Hematopoietic multipotent progenitor cell treated with erythropoietin and hydrocortisone succinate and interleukin-3 and kit ligand, for 17 days (in vitro differentiated cells): ENCODE results near the gene PI4K2B.
A peak's percentile ranks its signal among the peaks of the same experiment; 100 is the strongest.
"Not testable (repeated sequence)": the region's sequence is repeated elsewhere in the genome, so short reads cannot be mapped to it uniquely, and the experiment has no call there.

ENCODE experiments used
- DNase-seq: peaks from one replicate; pipeline ENCODE4 v3.0.0-alpha.2; 2015; ENCODE audit warnings: low spot score

The PI4K2B gene

DNA sequence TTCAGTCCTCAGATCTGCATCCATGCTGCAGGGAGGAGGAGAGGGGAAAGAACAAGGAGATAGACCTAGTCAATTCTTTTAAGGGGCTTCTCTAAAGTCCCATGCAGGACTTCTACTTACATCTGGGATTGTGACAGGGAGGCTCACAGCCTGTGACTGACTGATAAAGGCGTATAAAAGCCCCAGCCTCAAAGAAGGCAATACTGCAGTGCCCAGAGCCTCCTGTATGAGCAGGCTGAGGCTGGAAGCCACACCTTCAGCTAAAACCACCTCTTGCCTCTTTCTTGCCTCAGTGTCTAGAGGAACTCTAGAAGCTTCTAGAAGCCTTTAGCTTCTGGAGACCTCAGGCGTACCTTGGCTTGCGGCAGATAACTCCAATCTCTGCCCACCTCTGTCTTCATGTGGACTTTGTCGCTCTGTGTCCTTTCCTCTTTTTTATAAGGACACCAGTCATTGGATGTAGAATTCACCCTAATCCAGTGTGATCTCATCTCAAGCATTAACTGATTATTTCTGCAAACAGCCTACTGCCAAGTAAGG lies 72.8 kb downstream of the PI4K2B start:
- DNase-seq: no peak

DNA sequence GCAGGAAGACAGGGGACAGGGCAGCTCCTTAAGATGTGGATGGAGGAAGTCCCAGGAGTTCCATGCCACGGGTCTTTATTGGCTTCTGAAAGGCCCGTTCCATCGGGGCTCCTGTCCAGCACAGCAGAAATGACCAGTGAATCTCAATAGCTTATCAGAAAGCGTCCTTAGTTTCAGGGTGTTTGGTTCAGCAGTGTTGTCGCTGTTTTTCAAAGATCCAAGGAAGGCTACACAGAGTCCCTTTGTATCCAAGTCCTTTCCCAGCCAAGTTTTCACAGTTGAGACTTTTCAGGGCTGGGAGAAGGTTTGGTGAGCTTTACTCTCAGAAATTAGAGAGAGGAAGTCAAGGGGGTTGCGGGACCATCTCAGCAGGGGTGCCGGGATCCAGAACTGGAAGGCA lies 73.8 kb downstream of the PI4K2B start:
- DNase-seq: no peak

DNA sequence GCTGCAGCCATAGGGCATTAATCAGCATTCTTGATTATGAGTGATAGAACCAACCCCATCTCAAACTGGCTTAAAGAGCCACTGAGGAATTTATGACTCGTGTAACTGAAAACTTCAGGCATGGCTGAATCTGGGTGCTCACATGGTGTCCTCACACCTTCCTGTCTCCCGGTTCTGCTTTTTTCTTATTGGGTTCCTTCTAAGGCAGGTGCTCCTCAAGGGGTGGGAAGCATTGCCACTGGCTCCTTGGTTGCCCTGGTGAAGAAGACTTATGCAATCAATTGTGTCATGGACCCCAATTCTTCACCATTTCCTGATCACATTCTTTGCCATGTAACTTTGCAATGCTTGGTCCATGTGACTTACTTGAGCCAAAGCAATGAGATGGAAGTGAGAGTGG lies 74.5 kb downstream of the PI4K2B start:
- DNase-seq: no peak

DNA sequence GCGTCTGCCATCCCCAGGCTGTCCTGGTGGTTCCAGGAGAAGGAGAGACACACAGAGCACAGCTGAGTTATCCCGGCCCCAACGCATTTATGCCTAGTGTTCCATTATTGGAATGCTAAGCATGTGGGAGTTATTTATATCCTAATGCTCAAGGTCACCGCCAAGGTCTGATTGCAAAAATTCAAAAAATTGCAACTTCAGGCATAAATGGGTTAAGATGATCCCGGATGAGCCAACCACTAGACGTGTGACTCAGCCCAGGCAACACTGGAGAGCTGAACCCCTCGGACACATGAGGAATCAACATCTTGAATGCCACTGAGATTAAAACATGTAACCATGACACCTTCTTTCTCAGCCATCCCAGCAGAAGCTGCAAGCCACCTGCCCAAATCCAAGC lies 74.9 kb downstream of the PI4K2B start:
- DNase-seq: no peak

DNA sequence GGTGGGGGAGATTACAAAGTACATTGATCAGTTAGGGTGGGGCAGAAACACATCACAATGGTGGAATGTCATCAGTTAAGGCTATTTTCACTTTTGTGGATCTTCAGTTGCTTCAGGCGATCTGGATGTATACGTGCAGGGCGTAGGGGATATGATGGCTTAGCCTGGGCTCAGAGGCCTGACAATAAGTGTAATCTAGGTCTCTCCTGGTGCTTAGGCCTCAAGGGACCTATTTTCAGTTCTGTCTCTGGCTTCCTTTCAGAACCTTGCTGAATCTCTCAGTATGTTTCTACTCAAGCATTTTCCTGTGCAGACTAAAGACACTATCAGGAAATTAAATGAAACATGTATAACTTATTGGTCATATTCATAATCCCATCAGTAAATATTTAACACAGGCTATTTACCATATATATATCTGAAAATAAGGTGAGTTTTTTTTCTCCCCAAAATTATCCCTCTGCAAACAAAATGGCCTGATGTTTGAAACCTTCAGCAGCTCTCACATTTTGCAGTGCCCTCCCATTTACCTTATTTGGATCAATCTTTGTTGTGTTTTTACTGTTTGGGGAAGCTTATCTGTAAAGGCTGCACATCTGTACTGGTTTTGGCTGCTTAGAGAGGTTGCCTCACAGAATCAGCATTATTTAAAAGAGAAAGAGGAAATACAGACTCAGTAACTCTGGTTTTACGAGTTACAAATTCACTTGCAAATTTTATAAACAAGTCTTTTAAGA lies 76.4 kb downstream of the PI4K2B start:
- no peak for DNase-seq

DNA sequence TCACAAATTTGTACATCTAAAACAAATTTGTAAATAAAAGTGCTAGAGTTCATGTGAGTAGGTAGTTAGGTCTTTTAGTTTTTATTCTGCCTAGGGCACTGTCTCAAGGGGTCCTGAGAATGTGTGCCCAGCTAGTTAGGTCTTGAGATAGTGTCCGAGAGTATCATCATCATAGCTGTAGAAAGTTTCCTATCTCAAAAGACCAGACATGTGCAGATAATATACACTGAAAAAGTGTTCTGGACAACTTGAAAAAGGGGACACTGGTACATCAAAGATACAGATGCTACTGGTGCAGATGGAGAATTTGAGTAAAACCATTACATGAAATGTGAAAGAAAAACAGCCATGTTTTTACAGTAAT lies 77.0 kb downstream of the PI4K2B start:
- no peak for DNase-seq

DNA sequence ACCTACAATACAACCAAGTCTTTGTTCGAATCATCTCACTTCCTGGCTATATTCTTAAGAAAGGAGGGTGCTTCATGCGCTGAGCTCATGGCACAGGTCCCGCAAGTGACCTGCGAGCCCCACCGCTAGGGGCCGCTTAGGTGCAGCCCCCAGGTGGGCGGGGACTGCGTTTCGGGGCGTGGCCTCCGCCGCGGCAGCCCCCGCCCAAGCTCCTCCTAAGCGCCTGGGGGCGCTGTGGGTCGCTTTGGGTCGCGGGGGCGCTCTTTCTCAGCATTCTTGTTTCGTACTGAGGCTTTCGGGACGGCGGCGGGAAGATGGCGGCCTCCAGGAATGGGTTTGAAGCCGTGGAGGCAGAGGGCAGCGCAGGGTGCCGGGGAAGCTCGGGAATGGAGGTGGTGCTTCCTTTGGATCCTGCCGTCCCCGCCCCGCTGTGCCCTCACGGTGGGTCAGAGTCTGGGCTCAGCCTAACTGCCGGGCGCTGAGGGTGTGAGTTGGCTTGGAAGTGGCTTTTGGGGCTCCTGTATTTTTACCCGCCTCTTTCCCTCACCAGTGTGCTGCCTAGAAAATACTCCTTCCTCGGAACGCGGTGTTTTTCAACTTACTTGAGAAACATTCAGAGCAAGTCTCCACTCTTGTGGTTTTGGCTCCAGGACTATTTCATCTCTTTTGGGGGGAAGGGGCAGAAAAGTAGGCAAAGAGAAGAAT lies 78.8 kb downstream of the PI4K2B start, which contains the start of gene ZCCHC4:
TSS of gene ZCCHC4 (plus strand) at position 279 of the 705 bp plus-strand sequence. CDS start at position 315, 36 bp downstream.
- DNase-seq: peak; percentile 96

DNA sequence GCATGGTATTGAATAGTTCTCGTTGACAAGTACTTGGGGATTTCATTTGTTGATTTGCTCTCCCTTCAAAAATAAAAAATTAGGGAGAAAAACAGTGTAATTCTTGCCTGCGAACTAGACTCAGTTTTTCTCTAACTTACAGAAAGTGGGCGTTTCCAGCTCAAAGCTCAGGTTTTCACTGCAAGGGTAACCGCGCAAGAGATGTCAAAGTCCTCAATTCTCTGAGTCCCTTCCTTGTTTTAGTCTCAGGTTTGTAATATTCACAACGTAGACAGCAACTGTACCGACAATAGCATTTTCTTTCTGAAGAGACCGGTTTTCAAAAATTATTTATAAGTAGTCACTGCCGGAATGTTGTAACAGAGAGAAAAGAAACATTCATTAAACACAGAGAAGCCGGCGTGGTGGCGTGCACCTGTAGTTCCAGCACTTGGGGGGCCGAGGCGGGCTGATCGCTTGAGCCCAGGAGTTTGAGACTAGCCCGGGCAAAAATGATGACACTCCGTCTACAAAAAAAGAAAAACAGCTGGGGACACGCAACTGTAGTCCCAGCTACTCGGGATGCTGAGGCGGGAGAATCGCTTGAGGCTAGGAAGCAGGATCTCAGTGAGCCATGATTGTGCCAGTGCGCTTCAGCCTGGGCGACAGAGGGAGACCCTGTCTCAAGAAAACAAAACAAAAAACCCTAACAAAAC lies 79.5 kb downstream of the PI4K2B start:
- DNase-seq: no peak

DNA sequence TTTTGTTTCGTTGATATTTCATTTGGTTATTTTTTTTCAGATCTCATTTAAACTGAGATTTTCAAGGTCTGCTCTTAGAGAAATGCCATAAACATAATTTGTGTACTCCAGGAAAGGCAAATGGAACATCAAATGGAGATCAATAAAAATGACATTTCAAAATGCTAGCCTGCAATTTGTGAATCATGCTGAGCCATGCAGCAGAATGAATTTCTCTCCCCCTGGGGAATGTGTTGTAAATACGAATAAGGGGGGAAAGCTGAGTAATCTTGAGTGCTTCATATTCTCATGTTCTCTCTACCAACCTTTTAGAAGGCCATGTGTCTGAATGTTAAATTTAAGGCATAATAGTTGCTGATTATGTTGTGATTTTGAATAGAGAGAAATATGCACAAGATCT lies 86.5 kb downstream of the PI4K2B start:
- DNase-seq: no peak

DNA sequence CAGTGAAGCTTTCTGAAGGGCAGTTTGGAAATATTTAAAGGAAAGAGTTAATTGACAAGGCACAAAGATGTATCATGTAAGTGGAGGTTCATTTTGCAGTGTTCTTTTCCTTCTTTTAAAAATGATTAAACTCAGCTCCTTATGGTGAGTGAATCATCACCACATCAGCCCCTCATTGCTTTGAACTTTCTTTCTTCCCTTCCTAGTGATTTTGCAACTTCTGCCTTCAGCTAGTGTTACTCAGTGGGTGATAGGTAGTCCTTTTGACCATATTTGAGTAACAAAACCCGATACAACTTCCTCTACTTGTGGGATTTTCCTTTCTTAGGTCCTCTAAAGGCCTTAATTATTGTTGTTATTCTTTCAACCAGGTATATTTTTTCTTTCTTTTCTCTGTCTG lies 86.9 kb downstream of the PI4K2B start:
- DNase-seq: no peak

DNA sequence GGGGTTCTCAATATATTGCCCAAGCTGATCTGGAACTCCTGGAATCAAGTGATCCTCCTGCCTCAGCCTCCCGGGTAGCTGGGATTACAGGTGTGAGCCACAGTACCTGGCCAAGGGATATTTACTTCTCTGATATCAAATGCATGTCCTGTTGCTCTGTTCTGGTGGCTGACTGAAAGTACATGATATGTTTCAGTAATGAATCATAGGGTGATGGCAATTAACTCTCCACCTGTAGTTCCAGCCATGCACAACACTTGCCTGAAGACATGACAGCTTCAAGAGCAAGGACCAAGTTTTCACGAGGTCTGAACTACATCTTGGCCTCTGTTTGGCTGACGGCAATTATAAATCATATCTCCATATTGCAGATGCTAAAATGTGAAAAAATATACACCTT lies 87.9 kb downstream of the PI4K2B start:
- DNase-seq: no peak

DNA sequence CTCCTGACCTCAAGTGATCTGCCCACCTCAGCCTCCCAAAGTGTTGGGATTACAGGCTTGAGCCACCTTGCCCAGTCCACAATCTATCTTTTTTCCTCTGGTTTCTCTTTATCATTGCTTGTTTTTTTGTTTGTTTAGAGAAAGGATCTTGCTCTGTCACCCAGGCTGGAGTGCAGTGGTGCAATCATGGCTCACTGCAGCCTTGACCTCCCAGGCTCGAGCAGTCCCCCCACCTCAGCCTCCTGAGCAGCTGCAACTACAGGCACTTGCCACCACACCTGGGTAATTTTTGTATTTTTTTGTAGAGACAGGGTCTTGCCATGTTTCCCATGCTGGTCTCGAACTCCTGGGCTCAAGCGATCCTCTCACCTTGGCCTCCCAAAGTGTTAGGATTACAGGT lies 94.6 kb downstream of the PI4K2B start:
- not testable (repeated sequence) for DNase-seq
